K562 (cell line): ENCODE data around the gene KDM4C. TPM values are rescaled to one million over a fixed set of nuclear protein-coding genes. Genes with fewer than 3 reads are reported as not detected.

Experiments used
- ATAC-seq: fragments of 200-7000 bp; cut with Tn5 transposase; 3 replicates; pipeline ENCODE4 v1.9.1; 2020; ENCODE audit warnings: moderate library complexity
- BruUV-seq: library from RNA; stranded (reverse); fragments of 400-500 nt; replicated peaks from 2 replicates; lab custom pipeline; 2021; lab: Mats Ljungman, UMichigan
- CTCF ChIA-PET: fragments of 300-600 bp; formaldehyde crosslinking; extraction: SDS; loops from one replicate; lab custom pipeline; 2021; ENCODE audit warnings: low intra/inter-chr PET ratio; lab: Yijun Ruan, JAX
- POLR2A ChIA-PET: fragments of 300-600, 350-650 bp; sonication (Branson Sonifier 250); formaldehyde crosslinking; extraction: SDS; loops from one replicate; lab custom pipeline; 2021; ENCODE audit warnings: antibody characterized with exemption, inconsistent platforms; lab: Yijun Ruan, JAX
- DNase-seq, 4 experiments: peaks; one replicate each; pipeline versions ENCODE4 v3.0.0 to v3.0.0-alpha.2; 2011 to 2018; ENCODE audit warnings: low spot score in 3 of 4, mixed read lengths in 3 of 4; ENCODE audit errors: extremely low read depth in 1 of 4
- FAIRE-seq: peaks from 2 replicates; lab custom pipeline; 2011; peaks lifted over from hg19 to GRCh38; lab: Jason Lieb, UNC
- H2AFZ ChIP-seq: 2 replicates; pipeline ENCODE4 v1.6.0; 2011; ENCODE audit warnings: low read depth, low read length, control low read depth, inconsistent platforms
- H3K27ac ChIP-seq: fragments of 200-600 bp; 3 replicates; pipeline ENCODE4 v1.8.0; 2011; ENCODE audit warnings: low read depth, mild to moderate bottlenecking, control low read depth, inconsistent platforms, low read length, moderate library complexity, mixed read lengths; ENCODE audit errors: extremely low read depth
- H3K27me3 ChIP-seq, 2 experiments: fragments of 300-600 bp in 1 of 2; 2 replicates in 1 of 2; 3 replicates in 1 of 2; pipeline versions ENCODE4 v1.6.0 to v1.8.0; 2011; ENCODE audit warnings: inconsistent platforms in 2 of 2, low read length in 2 of 2, mild to moderate bottlenecking in 1 of 2, mixed read lengths in 1 of 2, moderate library complexity in 1 of 2; ENCODE audit not compliant: control insufficient read depth in 2 of 2, insufficient read depth in 2 of 2
- H3K36me3 ChIP-seq: fragments of 300-600 bp; 3 replicates; pipeline ENCODE4 v1.8.0; 2011; ENCODE audit warnings: mild to moderate bottlenecking, low read length, inconsistent platforms; ENCODE audit not compliant: control insufficient read depth, insufficient read depth
- H3K4me1 ChIP-seq, 2 experiments: fragments of 200-600 bp in 1 of 2; replicated peaks in 1 of 2; 2 replicates in 1 of 2; 3 replicates in 1 of 2; pipeline versions ENCODE4 v1.5.1 to v1.8.0; 2011; ENCODE audit warnings: inconsistent platforms in 2 of 2, low read length in 2 of 2, mild to moderate bottlenecking in 1 of 2, mixed read lengths in 1 of 2, moderate library complexity in 1 of 2; ENCODE audit not compliant: control insufficient read depth in 2 of 2, insufficient read depth in 2 of 2
- H3K4me2 ChIP-seq: 2 replicates; pipeline ENCODE4 v1.6.1; 2011; ENCODE audit warnings: low read length, control low read depth, inconsistent platforms, mixed read lengths; ENCODE audit not compliant: insufficient read depth
- H3K4me3 ChIP-seq: fragments of 200-600 bp; sonication (generic), shearing (Covaris generic); 2 replicates; pipeline ENCODE4 v1.5.1; 2016; ENCODE audit warnings: control low read depth, inconsistent platforms
- H3K79me2 ChIP-seq: fragments of 200-600 bp; 3 replicates; pipeline ENCODE4 v1.8.0; 2011; ENCODE audit warnings: low read length, inconsistent platforms; ENCODE audit not compliant: control insufficient read depth, insufficient read depth
- H3K9ac ChIP-seq, 2 experiments: 2 replicates each; pipeline versions ENCODE4 v1.6.0 to v1.6.1; 2011; ENCODE audit warnings: low read depth in 2 of 2, low read length in 2 of 2, control low read depth in 1 of 2, inconsistent platforms in 1 of 2, mild to moderate bottlenecking in 1 of 2, mixed read lengths in 1 of 2; ENCODE audit not compliant: insufficient read depth in 1 of 2
- H3K9me1 ChIP-seq: one replicate; pipeline ENCODE4 v1.6.0; 2011; ENCODE audit warnings: inconsistent platforms, mild to moderate bottlenecking, low read length, moderate library complexity; ENCODE audit not compliant: control insufficient read depth, insufficient read depth
- H3K9me3 ChIP-seq: replicated peaks from 2 replicates; pipeline ENCODE4 v1.5.1; 2011; ENCODE audit warnings: low read depth, low read length, inconsistent platforms; ENCODE audit not compliant: control insufficient read depth, insufficient read depth
- H4K20me1 ChIP-seq: replicated peaks from 2 replicates; pipeline ENCODE4 v1.6.1; 2011; ENCODE audit warnings: low read length, inconsistent platforms, mixed read lengths; ENCODE audit not compliant: control insufficient read depth, insufficient read depth
- C11orf30 ChIP-seq: fragments of 450-650 bp; IDR thresholded peaks from 2 replicates; pipeline ENCODE4 v1.6.1; 2016; ENCODE audit warnings: low read depth, mild to moderate bottlenecking
- CHD4 ChIP-seq: fragments of 200-600 bp; sonication (generic); IDR thresholded peaks from 3 replicates; pipeline ENCODE4 v1.6.1; 2012; ENCODE audit warnings: low read depth, mild to moderate bottlenecking, mixed read lengths, low read length, inconsistent platforms; ENCODE audit not compliant: insufficient read depth, insufficient replicate concordance, poor library complexity, severe bottlenecking
- EP300 ChIP-seq: IDR thresholded peaks from 2 replicates; pipeline ENCODE4 v1.6.1; 2012; ENCODE audit warnings: low read length, improper control_type of control experiment
- GABPB1 ChIP-seq: sonication (generic); formaldehyde crosslinking; IDR thresholded peaks from 2 replicates; pipeline ENCODE4 v1.8.0; 2022; ENCODE audit warnings: mild to moderate bottlenecking, missing genetic modification reagents
- HNRNPLL ChIP-seq: fragments of 200-400 bp; formaldehyde crosslinking; IDR thresholded peaks from 2 replicates; pipeline ENCODE4 v1.6.1; 2017; ENCODE audit warnings: low read length, low read depth, mild to moderate bottlenecking; ENCODE audit not compliant: poor library complexity, severe bottlenecking
- KDM4B ChIP-seq, 2 experiments: fragments of 450-650 bp in 1 of 2; sonication (generic) in 1 of 2; IDR thresholded peaks; 2 replicates each; pipeline ENCODE4 v1.6.1; 2016 to 2017; ENCODE audit warnings: borderline replicate concordance in 2 of 2, antibody characterized with exemption in 1 of 2, low read depth in 1 of 2, mild to moderate bottlenecking in 1 of 2
- NELFE ChIP-seq: IDR thresholded peaks from 2 replicates; pipeline ENCODE4 v1.6.1; 2011; ENCODE audit warnings: mild to moderate bottlenecking; ENCODE audit not compliant: insufficient read depth, insufficient read length
- RFX1 ChIP-seq: fragments of 450-650 bp; IDR thresholded peaks from 2 replicates; pipeline ENCODE4 v1.6.1; 2016; ENCODE audit warnings: mild to moderate bottlenecking, moderate library complexity
- XRCC3 ChIP-seq: fragments of 450-650 bp; IDR thresholded peaks from 2 replicates; pipeline ENCODE4 v1.6.1; 2017; ENCODE audit warnings: mild to moderate bottlenecking, moderate library complexity
- ZC3H4 ChIP-seq: sonication (generic); formaldehyde crosslinking; IDR thresholded peaks from 2 replicates; pipeline ENCODE4 v1.9.0; 2021; ENCODE audit warnings: missing genetic modification reagents, borderline replicate concordance
- ZNF445 ChIP-seq: fragments of 250-450 bp; sonication (Bioruptor Pico); IDR thresholded peaks from 2 replicates; pipeline ENCODE4 v1.4.0; 2020; ENCODE audit warnings: low read depth, mild to moderate bottlenecking, moderate library complexity
- ZNF507 ChIP-seq: conservative IDR thresholded peaks from 2 replicates; pipeline ENCODE4 v1.6.1; 2017; ENCODE audit warnings: missing genetic modification characterization, missing compliant biosample characterization
- ZNF830 ChIP-seq: fragments of 250-450 bp; sonication (Bioruptor Pico); IDR thresholded peaks from 2 replicates; pipeline ENCODE4 v1.5.0; 2021; ENCODE audit warnings: mild to moderate bottlenecking
- ZZZ3 ChIP-seq: fragments of 450-650 bp; IDR thresholded peaks from 2 replicates; pipeline ENCODE4 v1.6.1; 2016; ENCODE audit warnings: antibody characterized with exemption, mild to moderate bottlenecking, moderate library complexity
- WGBS: fragments of 100-300 bp; shearing (Covaris generic); methylation state at CpG from one replicate; pipeline ENCODE4 v1.1.6; 2016; ENCODE audit warnings: low coverage, mixed read lengths; ENCODE audit not compliant: insufficient coverage; ENCODE audit errors: missing lambda C conversion rate; 5-methylcytosine and 5-hydroxymethylcytosine counted together
- in situ Hi-C: fragments of 300-500 bp; cut with MboI; formaldehyde crosslinking; loops from 4 replicates; pipeline ENCODE4 v1.15.0; 2018; ENCODE audit warnings: inconsistent platforms, mixed read lengths
- intact Hi-C: fragments of 100-400 bp; cut with micrococcal nuclease; formaldehyde crosslinking; loops from 2 replicates; pipeline ENCODE4 v1.14.2; 2022
- polyA plus RNA-seq, 8 experiments: library from polyadenylated mRNA; depleted of rRNA in 4 of 8; stranded (reverse) in 5 of 8; unstranded in 3 of 8; fragments of >200 nt; fragmentation: Nextera tagmentation in 2 of 8; fragmentation: Illumina TruSeq in 1 of 8; extraction: Ambion mirVana in 2 of 8; extraction: Trizol in 1 of 8; gene quantifications; 2 replicates each; pipeline versions ENCODE4 v1.2.1 to v1.2.3, GENCODE V29; 2011 to 2014; ENCODE audit warnings: inconsistent platforms in 1 of 8, missing spikeins in 1 of 8
- total RNA-seq, 7 experiments: library from RNA; depleted of rRNA in 6 of 7; stranded (reverse); fragments of >200 nt in 6 of 7; fragmentation: Illumina TruSeq in 2 of 7; extraction: Trizol in 2 of 7; gene quantifications; 2 replicates each; pipeline versions ENCODE4 v1.2.1 to v1.2.3, GENCODE V29; 2011 to 2021; ENCODE audit warnings: low replicate concordance in 1 of 7

Gene KDM4C
- total and polyA plus RNA-seq, 9 of the 15 experiments (the other 6 are each of a cell fraction or from before 2014, with no cell fraction given) = 5.4 to 17.0 (median 12.6) TPM

- TF ChIP-seq CHD4 (no peak), ZNF445 (CRISPR knock-in tag) (no peak), C11orf30 (no peak), ZNF830 (CRISPR knock-in tag) (no peak), GABPB1 (no peak)
Measured at GRCh38 chr9:6864102-6864501, 106.3 kb downstream of the KDM4C start (continued).

GRCh38 chr9:6869081-6869948 is 111.5 kb downstream of the KDM4C start:
- ATAC-seq = no peak
- FAIRE-seq = no peak
- Histone ChIP-seq H3K9ac (no peak overlapping the region), H3K27ac (no peak overlapping the region), H3K4me2 (no peak overlapping the region), H3K36me3 (no peaks in the 10 kb centered on the region), H3K9me3 (no peaks in the 10 kb centered on the region), H3K9me1 (no peaks in the 10 kb centered on the region), H3K4me1 (no peaks in the 10 kb centered on the region; a peak in 1 of 5 replicates), H4K20me1 (no peaks in the 10 kb centered on the region), H3K79me2 (no peaks in the 10 kb centered on the region), H3K27me3 (no peaks in the 10 kb centered on the region), H3K4me3 (no peak overlapping the region), H2AFZ (no peak overlapping the region)
- in situ Hi-C loops (no loop called here), intact Hi-C loops (no loop called here)
- no peak for DNase-seq
- POLR2A ChIA-PET = no interaction called here
- BruUV-seq = no TSS peak
- CTCF ChIA-PET = no interaction called here
- WGBS = 94% methylated on average over 4 of the region's 5 CpGs
- no peak for TF ChIP-seq XRCC3
- TF ChIP-seq ZC3H4 (CRISPR knock-in tag) = no peak
- TF ChIP-seq KDM4B (IDR thresholded peaks at IDR 0.05; ENCODE audit: borderline replicate concordance in 2 of 2, low read depth in 1 of 2) = no peak
- TF ChIP-seq HNRNPLL = no peak
- no peak for TF ChIP-seq NELFE
- TF ChIP-seq ZNF507 (tag) = no peak
- no peak for TF ChIP-seq ZZZ3
- TF ChIP-seq EP300 = no peak
- TF ChIP-seq RFX1 = no peak
